BLaER1 (cell line): ENCODE data around the gene DBN1.
A peak's percentile ranks its signal among the peaks of the same experiment; 100 is the strongest.

Experiments used
- H3K27ac ChIP-seq: shearing (Covaris generic); formaldehyde crosslinking; 2 replicates; pipeline ENCODE4 v1.8.1; 2022
- H3K27me3 ChIP-seq: shearing (Covaris generic); formaldehyde crosslinking; 2 replicates; pipeline ENCODE4 v1.8.1; 2022
- H3K36me3 ChIP-seq: shearing (Covaris generic); formaldehyde crosslinking; 2 replicates; pipeline ENCODE4 v1.8.1; 2022
- H3K4me1 ChIP-seq: shearing (Covaris generic); formaldehyde crosslinking; 2 replicates; pipeline ENCODE4 v1.8.1; 2022
- H3K4me2 ChIP-seq: shearing (Covaris generic); formaldehyde crosslinking; 2 replicates; pipeline ENCODE4 v1.8.1; 2022
- H3K4me3 ChIP-seq: shearing (Covaris generic); formaldehyde crosslinking; 2 replicates; pipeline ENCODE4 v1.8.1; 2022
- H3K9ac ChIP-seq: shearing (Covaris generic); formaldehyde crosslinking; 2 replicates; pipeline ENCODE4 v1.8.1; 2022
- H3K9me3 ChIP-seq: shearing (Covaris generic); formaldehyde crosslinking; 2 replicates; pipeline ENCODE4 v1.8.1; 2022
- H4K20me1 ChIP-seq: shearing (Covaris generic); formaldehyde crosslinking; 2 replicates; pipeline ENCODE4 v1.8.1; 2022
- Cebpa-rat ChIP-seq: shearing (Covaris generic); IDR thresholded peaks from 2 replicates; pipeline ENCODE4 v1.8.1; 2022

DBN1 gene

GRCh38 chr5:177457852-177458681 lies 15.4 kb downstream of the DBN1 start:
- Histone ChIP-seq H3K27me3 (no peaks in the 10 kb centered on the region), H3K4me1 (peaks cover 56% of the 10 kb centered on the region), H3K36me3 (peaks cover 60% of the 10 kb centered on the region)

GRCh38 chr5:177456976-177457851 lies 16.2 kb downstream of the DBN1 start:
- no peak for TF ChIP-seq Cebpa-rat
- H3K4me1 ChIP-seq, result peaks cover 56% of the 10 kb centered on the region
- H3K27me3 ChIP-seq, result no peaks in the 10 kb centered on the region
- peak overlapping the region; percentile 74 for H3K4me2 ChIP-seq
- H3K36me3 ChIP-seq, result peaks cover 52% of the 10 kb centered on the region
- H3K9ac ChIP-seq, result no peak overlapping the region
- H3K9me3 ChIP-seq, result no peaks in the 10 kb centered on the region
- H4K20me1 ChIP-seq, result peaks cover 71% of the 10 kb centered on the region
- no peak overlapping the region for H3K27ac ChIP-seq
- H3K4me3 ChIP-seq, result no peak overlapping the region

More at GRCh38 chr5:177457852-177458681, 15.4 kb downstream of the DBN1 start:
- Histone ChIP-seq H3K4me3 (no peak overlapping the region), H3K4me2 (no peak overlapping the region), H3K9me3 (no peaks in the 10 kb centered on the region), H3K27ac (no peak overlapping the region), H3K9ac (no peak overlapping the region), H4K20me1 (peaks cover 71% of the 10 kb centered on the region)
- no peak for TF ChIP-seq Cebpa-rat

DNA sequence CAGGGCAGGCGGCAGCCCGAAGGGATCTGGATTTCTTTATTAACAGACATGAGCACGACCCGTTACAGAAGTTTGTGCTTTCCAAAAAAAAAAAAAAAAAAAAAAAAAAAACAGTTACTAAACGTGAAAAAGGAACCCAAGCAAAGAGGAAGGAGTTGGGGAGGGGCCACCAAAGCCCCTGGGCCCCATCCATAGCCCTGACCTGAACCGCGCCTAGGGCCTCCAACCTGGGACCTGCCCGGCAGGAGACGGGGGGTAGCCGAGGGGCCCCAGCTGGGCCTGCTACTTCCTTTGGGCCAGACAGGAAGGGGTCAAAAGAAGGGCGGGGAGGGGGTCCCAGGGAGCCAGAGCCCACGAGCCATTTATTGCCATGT lies 16.9 kb downstream of the DBN1 start:
- no peak for TF ChIP-seq Cebpa-rat
- Histone ChIP-seq H3K9ac (no peak overlapping the region), H3K4me1 (peaks cover 56% of the 10 kb centered on the region), H3K9me3 (no peaks in the 10 kb centered on the region), H3K36me3 (peaks cover 47% of the 10 kb centered on the region), H3K27ac (no peak overlapping the region), H3K27me3 (no peaks in the 10 kb centered on the region), H3K4me3 (no peak overlapping the region), H4K20me1 (peaks cover 70% of the 10 kb centered on the region), H3K4me2 (peak overlapping the region; percentile 74)

- H3K4me1 ChIP-seq, result peaks cover 55% of the 10 kb centered on the region
- peaks cover 44% of the 10 kb centered on the region for H3K36me3 ChIP-seq
- peak overlapping the region; percentile 95 for H3K4me2 ChIP-seq
- H3K9me3 ChIP-seq, result no peaks in the 10 kb centered on the region
- H3K4me3 ChIP-seq, result peak overlapping the region; percentile 76
- H3K27ac ChIP-seq, result peak overlapping the region; percentile 91
- H3K27me3 ChIP-seq, result no peaks in the 10 kb centered on the region
- H3K9ac ChIP-seq, result peak overlapping the region; percentile 87
- H4K20me1 ChIP-seq, result peaks cover 68% of the 10 kb centered on the region
- no peak for TF ChIP-seq Cebpa-rat
Observed at GRCh38 chr5:177455661-177456590, 17.5 kb downstream of the DBN1 start.

DNA sequence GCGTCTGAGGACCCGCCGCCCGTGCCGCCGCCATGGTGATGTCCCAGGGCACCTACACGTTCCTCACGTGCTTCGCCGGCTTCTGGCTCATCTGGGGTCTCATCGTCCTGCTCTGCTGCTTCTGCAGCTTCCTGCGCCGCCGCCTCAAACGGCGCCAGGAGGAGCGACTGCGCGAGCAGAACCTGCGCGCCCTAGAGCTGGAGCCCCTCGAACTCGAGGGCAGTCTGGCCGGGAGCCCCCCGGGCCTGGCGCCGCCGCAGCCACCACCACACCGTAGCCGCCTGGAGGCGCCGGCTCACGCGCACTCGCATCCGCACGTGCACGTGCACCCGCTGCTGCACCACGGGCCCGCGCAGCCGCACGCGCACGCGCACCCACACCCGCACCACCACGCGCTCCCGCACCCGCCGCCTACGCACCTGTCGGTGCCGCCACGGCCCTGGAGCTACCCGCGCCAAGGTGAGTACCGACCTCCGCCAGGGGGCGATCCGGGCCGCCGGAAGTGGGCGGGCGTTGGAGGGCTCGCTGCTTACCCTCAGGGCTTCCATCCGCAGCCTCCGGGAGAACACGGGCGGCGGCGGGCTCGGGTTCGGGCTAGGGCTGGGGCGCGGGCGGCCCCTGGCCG lies 18.3 kb downstream of the DBN1 start:
- Histone ChIP-seq H3K4me1 (peaks cover 63% of the 10 kb centered on the region), H4K20me1 (peaks cover 68% of the 10 kb centered on the region), H3K9ac (peak overlapping the region; percentile 87), H3K36me3 (peaks cover 43% of the 10 kb centered on the region), H3K9me3 (no peaks in the 10 kb centered on the region), H3K4me2 (peak overlapping the region; percentile 95), H3K27me3 (no peaks in the 10 kb centered on the region), H3K4me3 (peak overlapping the region; percentile 76), H3K27ac (peak overlapping the region; percentile 91)
- no peak for TF ChIP-seq Cebpa-rat

DNA sequence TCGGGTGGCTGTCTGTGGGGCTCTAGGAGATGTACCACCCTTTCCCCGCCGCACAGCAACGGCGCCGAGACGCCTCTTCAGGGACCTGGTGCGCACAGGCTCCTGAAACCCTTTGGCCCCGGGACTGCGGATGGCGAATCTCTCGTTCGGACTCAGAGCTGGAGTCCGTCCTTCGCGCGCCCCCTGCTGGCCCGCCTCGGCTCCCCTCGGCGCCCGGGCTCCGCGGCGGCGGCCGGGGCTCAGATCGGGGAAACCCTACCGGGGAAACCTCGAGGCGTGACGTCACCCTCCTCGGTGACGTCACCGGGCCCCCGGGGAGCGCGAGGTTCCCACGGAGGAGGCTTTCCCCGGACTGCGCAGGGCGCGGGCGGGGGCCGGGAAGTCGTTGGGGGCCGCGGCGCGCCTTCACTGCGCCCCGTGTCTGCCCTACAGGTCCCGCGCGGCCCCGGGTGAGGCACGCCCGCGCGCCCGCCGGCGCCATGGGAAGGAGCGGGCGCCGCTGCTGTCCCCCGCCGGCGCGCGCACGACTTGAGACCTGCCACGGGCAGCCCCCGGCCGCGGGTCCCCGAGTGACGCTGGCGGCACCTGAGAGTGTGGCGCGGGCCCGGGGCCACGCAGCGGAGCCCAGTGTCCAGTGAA lies 18.9 kb downstream of the DBN1 start:
- no peak for TF ChIP-seq Cebpa-rat
- Histone ChIP-seq H3K27me3 (no peaks in the 10 kb centered on the region), H3K36me3 (peaks cover 37% of the 10 kb centered on the region), H3K9ac (peak overlapping the region; percentile 87), H3K27ac (peak overlapping the region; percentile 91), H3K4me3 (peak overlapping the region; percentile 76), H3K4me2 (peak overlapping the region; percentile 95), H3K4me1 (peaks cover 69% of the 10 kb centered on the region), H3K9me3 (no peaks in the 10 kb centered on the region), H4K20me1 (peaks cover 68% of the 10 kb centered on the region)

GRCh38 chr5:177453852-177454396 lies 19.5 kb downstream of the DBN1 start:
- H3K4me2 ChIP-seq, result peak overlapping the region; percentile 95
- TF ChIP-seq Cebpa-rat, result no peak
- H3K4me1 ChIP-seq, result peaks cover 71% of the 10 kb centered on the region
- no peaks in the 10 kb centered on the region for H3K9me3 ChIP-seq
- no peaks in the 10 kb centered on the region for H3K27me3 ChIP-seq
- peak overlapping the region; percentile 76 for H3K4me3 ChIP-seq
- peak overlapping the region; percentile 87 for H3K9ac ChIP-seq
- peaks cover 68% of the 10 kb centered on the region for H4K20me1 ChIP-seq
- peaks cover 31% of the 10 kb centered on the region for H3K36me3 ChIP-seq
- H3K27ac ChIP-seq, result peak overlapping the region; percentile 91
